ENCODE measurements around the gene KLF9. TPM values are rescaled to one million over a fixed set of nuclear protein-coding genes. Genes with fewer than 3 reads are reported as not detected.

The KLF9 gene
- total RNA-seq, 2 experiments from 2014 or later: 23.7 to 24.5 TPM

DNA sequence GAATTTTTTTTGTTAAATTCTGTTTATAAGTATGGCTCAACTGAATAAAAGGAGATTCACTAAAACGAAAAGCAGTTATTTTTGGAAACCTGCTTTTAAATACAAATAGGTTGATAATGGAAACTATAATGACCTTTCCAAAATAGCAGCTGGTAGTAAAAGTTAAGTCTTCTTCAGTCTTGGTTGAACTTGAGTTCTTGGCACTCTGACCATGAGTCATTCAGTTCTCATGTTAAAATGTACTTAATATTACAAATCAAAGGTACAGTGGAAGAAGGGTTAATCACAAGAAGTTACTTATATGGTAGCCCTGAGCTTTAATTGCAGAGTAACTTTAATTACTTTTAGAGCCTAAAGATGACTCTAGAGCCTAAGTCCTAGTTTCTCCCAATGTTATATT lies 62.1 kb downstream of the KLF9 start:
- DNase-seq: no peak
- intact Hi-C loops (cut with micrococcal nuclease): loop anchor here (1.0 to 2.0 kb wide), 2 partner anchors 46 to 250 kb away; no protein-coding TSS in a partner anchor
- H3K27ac Mint-ChIP-seq: no peak overlapping the region
- peaks cover 17% of the 10 kb centered on the region for H3K36me3 Mint-ChIP-seq
- CTCF ChIA-PET: interaction anchor here (0.9 to 2.8 kb wide), 6 partner anchors 12 to 250 kb away, joined by 3 to 13 read pairs (median 5); no protein-coding TSS in a partner anchor
- H3K9me3 Mint-ChIP-seq: no peaks in the 10 kb centered on the region
- H3K4me3 Mint-ChIP-seq: no peak overlapping the region
- no peaks in the 10 kb centered on the region for H3K4me1 Mint-ChIP-seq (ENCODE audit: low read depth)
- POLR2A ChIA-PET: no interaction called here
- no peaks in the 10 kb centered on the region for H3K27me3 Mint-ChIP-seq

DNA sequence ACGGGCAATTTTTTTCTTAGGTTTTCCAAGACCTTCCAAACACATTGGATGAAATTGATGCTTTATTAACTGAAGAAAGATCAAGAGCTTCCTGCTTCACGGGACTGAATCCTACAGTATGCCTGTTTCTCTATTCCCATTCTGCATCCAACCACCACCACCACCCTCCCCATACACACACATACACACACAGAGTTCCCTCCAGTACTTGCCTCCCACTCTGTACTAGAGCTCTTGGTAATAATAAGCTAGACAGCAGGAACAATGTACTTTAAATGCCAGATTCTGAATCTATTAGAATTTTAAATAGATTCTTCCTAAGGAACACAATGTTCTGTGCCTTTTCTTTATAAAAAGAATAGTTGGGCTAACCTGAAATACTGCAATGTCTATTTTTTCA lies 67.4 kb downstream of the KLF9 start:
- no peaks in the 10 kb centered on the region for H3K4me1 Mint-ChIP-seq (ENCODE audit: low read depth)
- no peak overlapping the region for H3K27ac Mint-ChIP-seq
- no peaks in the 10 kb centered on the region for H3K9me3 Mint-ChIP-seq
- no peaks in the 10 kb centered on the region for H3K27me3 Mint-ChIP-seq
- H3K36me3 Mint-ChIP-seq: peaks cover 19% of the 10 kb centered on the region
- intact Hi-C loops (cut with micrococcal nuclease): loop anchor here (10.0 kb wide), 1 partner anchor 148 kb away; no protein-coding TSS in a partner anchor
- H3K4me3 Mint-ChIP-seq: no peak overlapping the region
- no peak for DNase-seq
- ChIA-PET POLR2A (no interaction called here), CTCF (interaction anchor here (2.0 kb wide), 1 partner anchor 255 kb away, joined by 10 read pairs; no protein-coding TSS in a partner anchor)

DNA sequence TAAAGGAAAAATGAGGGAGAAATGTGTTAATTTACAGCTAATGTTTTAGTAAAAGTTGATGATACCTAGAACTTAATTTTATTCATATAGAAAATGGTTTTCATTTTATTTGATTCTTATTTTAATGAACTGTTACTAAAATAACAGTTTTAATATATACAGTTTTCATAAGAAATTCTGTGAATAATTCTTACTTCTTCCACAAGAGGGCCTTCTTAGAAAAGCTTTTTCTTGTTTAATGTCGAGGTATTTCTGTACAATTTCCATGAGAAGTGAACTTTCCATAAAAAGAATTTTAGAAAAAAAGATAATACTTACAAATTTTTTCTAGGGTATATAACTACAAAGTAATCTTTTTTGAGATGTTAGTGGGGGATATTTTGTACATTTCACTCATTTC lies 73.9 kb downstream of the KLF9 start:
- ChIA-PET POLR2A (interaction anchor here (1.2 kb wide), 1 partner anchor 262 kb away, joined by 3 read pairs; no protein-coding TSS in a partner anchor), CTCF (interaction anchor here (0.6 to 2.9 kb wide), 18 partner anchors 10 to 262 kb away, joined by 3 to 77 read pairs (median 4); no protein-coding TSS in a partner anchor)
- Mint-ChIP-seq H3K27ac (no peak overlapping the region), H3K4me3 (no peak overlapping the region), H3K27me3 (no peaks in the 10 kb centered on the region), H3K4me1 (ENCODE audit: low read depth) (peaks cover 4% of the 10 kb centered on the region), H3K9me3 (no peaks in the 10 kb centered on the region), H3K36me3 (peaks cover 17% of the 10 kb centered on the region)
- DNase-seq: no peak
- intact Hi-C loops (cut with micrococcal nuclease): loop anchor here (1.0 to 10.0 kb wide), 3 partner anchors 66 to 262 kb away; no protein-coding TSS in a partner anchor

Other genes starting within 250 kb of the KLF9 start
- 10 to 100 TPM; 32.0 to 34.1 TPM for gene SMC5, start 155.7 kb downstream of the KLF9 start, total RNA-seq

Measured in activated CD4-positive, alpha-beta memory T cell treated with anti-CD3 and anti-CD28 coated beads for 36 hours (primary cell).